Stimulated activated CD8-positive, alpha-beta memory T cell treated with anti-CD3 and anti-CD28 coated beads, Interleukin-15, amount 100 ng/mL, for 4 hours (primary cell): ENCODE measurements around the gene XRN2.

Experiments used
- DNase-seq, 2 donors: peaks; one replicate each; pipeline ENCODE4 v3.0.0-alpha.2; 2020; ENCODE audit warnings: low read depth in 2 of 2

The XRN2 gene, protein sequence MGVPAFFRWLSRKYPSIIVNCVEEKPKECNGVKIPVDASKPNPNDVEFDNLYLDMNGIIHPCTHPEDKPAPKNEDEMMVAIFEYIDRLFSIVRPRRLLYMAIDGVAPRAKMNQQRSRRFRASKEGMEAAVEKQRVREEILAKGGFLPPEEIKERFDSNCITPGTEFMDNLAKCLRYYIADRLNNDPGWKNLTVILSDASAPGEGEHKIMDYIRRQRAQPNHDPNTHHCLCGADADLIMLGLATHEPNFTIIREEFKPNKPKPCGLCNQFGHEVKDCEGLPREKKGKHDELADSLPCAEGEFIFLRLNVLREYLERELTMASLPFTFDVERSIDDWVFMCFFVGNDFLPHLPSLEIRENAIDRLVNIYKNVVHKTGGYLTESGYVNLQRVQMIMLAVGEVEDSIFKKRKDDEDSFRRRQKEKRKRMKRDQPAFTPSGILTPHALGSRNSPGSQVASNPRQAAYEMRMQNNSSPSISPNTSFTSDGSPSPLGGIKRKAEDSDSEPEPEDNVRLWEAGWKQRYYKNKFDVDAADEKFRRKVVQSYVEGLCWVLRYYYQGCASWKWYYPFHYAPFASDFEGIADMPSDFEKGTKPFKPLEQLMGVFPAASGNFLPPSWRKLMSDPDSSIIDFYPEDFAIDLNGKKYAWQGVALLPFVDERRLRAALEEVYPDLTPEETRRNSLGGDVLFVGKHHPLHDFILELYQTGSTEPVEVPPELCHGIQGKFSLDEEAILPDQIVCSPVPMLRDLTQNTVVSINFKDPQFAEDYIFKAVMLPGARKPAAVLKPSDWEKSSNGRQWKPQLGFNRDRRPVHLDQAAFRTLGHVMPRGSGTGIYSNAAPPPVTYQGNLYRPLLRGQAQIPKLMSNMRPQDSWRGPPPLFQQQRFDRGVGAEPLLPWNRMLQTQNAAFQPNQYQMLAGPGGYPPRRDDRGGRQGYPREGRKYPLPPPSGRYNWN

DNA sequence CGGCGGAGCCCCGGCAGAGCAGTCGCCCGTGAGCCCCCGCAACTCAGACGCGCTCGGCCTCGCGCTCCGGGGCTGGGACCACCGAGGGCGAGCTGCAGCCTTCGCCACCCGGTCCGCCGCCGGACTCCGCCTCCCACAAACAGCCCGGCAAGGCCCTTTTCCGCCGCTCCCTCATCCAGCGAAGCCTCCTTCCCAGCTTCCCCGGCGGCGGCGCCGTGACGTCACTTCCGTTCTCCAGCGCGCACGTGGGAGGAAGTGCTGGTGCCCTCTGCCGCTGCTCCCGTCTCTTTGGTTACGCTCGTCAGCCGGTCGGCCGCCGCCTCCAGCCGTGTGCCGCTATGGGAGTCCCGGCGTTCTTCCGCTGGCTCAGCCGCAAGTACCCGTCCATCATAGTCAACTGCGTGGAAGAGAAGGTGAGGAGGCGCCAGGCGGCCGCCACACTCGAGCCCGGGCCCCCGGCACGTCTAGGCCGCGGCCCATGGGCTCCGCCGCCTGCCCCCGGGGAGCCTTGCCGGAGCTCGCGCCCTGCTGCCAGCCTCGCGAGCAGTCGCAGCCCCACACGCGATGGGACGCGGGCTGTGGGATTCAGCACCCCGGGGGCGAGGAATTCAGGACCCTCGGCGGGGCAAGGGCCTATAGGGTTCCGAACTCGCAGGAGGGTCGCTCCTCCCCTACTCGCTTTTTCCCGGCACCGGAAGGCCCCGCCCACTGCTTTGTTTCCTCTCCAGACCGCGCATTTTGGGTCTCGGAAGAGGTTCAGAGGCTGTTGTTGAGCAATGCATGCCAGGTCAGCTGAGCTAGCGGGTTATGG, at the start of gene XRN2:
Gene XRN2, plus strand, starts transcription at position 271 of the 811 bp plus-strand sequence. Its CDS starts 68 bp downstream, at position 339.
- peak; percentile 89 to 92 for DNase-seq

- DNase-seq, result no peak
Observed at GRCh38 chr20:21257192-21257591, 45.9 kb upstream of the XRN2 start.

GRCh38 chr20:21258411-21258810, 44.7 kb upstream of the XRN2 start:
- DNase-seq, result no peak

- DNase-seq, result no peak
Observed at GRCh38 chr20:21259346-21259745, 43.8 kb upstream of the XRN2 start.

- DNase-seq, result no peak
Observed at GRCh38 chr20:21262812-21263211, 40.3 kb upstream of the XRN2 start.

DNA sequence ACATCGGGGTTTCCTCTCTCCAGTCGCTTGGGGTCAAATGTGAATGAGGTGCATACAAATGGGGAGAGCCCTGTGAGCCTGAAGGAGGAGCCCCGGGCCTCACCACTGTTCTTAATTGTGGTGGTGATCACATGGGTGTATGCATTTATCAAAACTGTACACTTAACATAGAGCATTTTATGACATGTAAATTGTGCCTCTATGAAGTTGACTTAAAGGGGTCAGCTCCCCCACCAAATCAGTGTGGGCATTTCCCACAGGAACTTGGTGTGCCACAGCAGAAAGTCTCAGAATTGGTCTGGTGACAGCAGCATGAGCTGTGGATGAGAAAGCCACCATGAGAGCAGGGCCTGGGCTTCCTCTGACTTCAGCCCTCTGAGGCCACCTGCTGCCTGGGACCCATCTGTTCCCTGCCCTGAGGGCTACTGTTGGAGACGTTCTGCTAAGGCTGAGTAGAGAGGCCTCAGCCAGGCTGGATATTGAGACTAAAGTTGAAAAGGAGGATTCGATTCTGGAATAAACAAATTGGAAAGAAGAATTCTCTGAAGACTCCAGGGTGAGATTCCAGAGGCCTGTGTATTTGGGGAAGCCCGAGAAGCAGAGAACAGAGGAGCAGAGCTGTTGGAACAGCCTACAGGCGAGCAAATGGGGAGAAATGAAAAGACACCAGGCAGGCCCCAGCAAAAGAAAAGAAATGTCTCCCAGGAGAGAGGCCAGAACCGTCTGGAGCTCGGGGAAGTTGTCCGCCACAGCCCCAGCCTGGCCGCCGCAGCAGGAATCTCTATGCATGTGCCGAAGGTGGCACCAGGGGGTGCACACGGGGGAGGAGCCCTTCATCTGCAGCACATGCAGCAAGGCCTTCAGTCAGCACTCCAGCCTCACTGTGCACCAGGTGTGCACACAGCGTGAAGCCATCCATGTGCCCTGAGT, 37.6 kb upstream of the XRN2 start:
- DNase-seq, result no peak

DNA sequence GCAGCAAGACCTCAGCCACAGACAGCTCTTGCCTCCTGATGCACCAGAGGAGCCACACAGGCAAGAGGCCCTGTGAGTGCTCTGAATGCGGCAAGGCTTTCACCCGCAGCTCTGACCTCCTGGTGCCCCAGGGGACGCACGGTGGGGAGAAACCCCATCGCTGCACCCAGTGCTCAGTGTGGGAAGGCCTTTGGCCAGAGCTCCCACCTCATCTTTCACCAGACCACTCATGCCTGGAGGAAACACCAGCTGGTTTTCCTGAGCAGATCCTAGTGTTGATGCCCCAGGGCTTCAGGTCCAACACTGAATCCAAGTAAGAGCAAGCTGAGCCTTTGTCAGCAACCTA, 37.0 kb upstream of the XRN2 start:
- DNase-seq, result no peak

- no peak for DNase-seq
Observed at GRCh38 chr20:21269772-21270171, 33.4 kb upstream of the XRN2 start.

DNA sequence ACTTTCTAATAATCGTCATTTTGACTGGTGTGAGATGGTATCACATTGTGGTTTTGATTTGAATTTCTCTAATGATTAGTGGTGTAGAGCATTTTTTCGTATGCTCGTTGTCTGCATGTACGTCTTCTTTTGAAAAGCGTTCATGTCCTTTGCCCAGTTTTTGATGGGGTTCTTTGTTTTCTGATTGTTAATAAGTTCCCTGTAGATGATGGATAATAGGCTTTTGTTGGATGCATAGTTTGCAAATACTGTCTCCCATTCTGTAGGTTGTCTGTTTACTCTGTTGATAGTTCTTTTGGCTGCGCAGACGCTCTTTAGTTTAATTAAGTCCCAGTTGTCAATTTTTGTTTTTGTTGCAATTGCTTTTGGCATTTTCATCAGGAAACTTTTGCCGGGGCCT, 32.3 kb upstream of the XRN2 start:
- DNase-seq, result no peak

- DNase-seq, result no peak
Observed at GRCh38 chr20:21272279-21272678, 30.9 kb upstream of the XRN2 start.

DNA sequence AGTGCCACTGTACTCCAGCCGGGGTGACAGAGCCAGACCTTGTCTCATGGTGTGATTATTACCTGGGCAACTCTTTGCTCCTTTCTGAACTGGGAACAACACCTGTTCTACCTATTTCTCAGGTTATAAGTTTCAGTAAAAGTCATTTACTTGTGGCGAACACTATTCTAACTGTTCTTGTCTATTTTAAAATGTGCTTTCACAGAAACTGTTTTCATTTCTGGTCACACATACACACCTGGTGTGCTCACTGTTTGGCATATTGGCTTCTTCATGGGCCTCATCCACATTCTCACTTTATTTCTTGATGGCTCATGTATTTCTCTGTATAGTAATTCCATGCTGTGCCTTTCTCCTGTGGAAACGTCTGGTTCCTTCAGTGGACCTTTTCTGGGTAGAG, 30.5 kb upstream of the XRN2 start:
- no peak for DNase-seq

GRCh38 chr20:21273755-21274386, 29.3 kb upstream of the XRN2 start:
- no peak for DNase-seq

- DNase-seq, result no peak
Observed at GRCh38 chr20:21278829-21279228, 24.3 kb upstream of the XRN2 start.

DNA sequence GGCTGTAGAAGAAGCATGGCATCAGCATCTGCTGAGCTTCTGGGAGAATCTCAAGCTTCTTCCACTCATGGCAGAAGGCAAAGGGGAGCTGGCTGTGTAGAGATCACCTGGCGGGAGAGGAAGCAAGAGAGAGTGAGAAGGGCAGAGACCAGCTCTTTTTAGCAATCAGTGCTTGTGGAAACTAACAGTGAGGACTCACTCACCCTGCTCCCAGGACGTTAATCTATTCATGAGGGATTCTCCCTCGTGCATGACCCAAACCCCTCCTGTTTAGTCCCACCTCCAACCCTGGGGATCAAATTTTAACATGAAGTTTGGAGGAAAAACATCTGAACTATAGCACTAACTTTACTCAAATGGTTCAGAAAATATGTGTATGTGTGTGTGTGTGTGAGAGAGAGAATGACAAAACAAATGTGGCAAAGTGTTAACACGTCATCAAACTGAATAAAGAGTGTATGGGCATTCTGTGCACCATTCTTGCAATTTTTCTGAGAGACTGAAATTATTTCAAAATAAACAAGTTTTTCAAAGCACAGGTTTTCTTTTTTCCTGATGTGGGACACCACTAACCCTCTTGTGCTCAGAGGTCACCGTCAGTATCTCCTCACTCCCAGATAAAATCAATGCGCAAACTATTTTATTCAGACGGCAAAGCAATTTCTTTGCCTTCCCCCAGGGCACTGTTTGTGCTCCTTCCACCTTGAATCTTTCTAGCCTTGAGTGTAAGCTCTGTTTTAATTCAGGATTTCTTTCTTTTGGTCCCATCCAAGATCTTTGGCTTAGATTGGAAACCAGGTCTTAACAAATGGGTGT, 23.2 kb upstream of the XRN2 start:
- DNase-seq, result no peak

DNA sequence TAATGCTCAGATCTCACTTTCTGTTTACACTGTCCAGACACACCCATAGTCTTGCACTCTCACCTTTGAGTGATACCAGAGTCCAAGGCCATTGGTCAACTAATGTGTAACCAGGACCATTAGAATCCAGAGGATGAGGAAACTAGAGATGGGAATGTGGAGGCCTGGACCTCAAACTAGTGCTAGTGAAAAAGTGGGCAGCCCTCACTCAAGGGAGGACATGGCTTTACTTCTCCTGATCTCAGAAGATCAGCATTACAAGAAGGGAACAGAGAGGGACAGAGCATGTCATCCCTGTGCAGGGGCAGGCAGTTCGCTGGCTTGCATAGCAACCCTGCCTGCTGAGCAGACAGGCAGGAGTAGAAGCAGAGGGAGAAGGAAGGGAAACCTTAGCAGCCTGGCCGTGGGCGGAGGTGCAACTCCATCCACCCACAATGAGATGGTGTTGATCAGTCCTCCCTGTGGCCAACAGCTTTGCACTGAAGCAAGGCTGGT, 22.6 kb upstream of the XRN2 start:
- DNase-seq, result no peak

DNA sequence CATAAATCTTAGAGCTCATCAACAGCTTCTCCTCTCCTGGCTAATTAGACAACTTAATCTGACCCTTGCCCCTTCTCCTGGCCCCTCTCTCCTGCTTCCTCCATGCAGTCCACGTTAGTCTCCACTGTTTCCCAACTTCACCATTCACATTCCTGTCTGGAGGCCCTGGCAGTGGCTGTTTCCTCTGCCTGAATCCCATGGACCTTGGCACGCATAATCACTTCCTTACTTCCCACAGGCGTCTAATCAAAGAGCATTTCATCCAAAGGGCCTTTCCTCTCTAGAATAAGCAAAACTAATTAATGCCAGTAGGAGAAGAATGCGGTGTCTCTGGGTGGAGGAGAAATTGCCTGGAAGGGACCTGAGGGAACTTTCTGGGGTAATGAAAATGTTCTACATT, 16.4 kb upstream of the XRN2 start:
- no peak for DNase-seq

GRCh38 chr20:21288587-21289370, 14.4 kb upstream of the XRN2 start:
- DNase-seq, result no peak

DNA sequence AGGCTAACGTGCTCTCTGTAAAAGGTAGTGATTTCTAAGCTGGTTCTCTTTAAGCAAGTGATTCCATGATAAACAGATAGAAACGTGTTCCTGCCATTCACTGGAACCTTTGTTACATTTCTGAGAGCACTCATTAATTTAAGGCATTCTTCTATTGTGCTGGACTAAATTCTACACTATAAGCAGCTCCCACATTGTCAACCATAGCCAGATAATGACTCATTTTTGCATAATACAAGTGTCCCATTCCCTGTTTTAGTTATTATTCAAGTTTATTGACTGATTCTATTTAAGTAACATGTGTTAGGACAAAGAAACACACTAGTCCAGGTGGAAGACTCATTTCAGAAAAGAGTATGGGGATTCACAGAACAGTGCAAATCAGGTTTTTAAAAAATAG, 13.5 kb upstream of the XRN2 start:
- no peak for DNase-seq

DNA sequence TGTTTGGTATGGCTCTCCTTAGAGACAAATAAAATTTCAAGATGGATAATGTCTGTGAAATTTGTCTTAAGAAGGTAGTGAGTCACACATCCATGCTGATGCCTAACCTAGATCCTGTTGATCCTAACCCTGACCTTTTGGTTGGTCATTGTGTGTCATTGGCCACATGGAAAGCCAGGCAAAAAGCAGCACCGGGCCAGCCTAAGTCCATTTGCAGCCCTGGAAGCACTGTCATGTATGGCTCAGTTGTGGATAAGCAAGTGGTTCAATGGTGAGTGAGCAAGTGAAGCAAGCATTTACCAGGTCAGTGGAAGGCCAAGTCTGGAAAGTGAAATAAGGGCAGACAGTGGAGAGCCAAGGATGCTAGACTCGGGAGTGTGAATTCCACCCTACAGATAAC, 12.1 kb upstream of the XRN2 start:
- DNase-seq, result no peak
